NCI-H1105 (cell line): ENCODE results near the gene DPP6.
A peak's percentile ranks its signal among the peaks of the same experiment; 100 is the strongest.
"Not testable (repeated sequence)": the region's sequence is repeated elsewhere in the genome, so short reads cannot be mapped to it uniquely, and the experiment has no call there.

Experiments
- DNase-seq: peaks from one replicate; lab custom pipeline; 2025; lab: John Stamatoyannopoulos, UW

DPP6 gene

DNA sequence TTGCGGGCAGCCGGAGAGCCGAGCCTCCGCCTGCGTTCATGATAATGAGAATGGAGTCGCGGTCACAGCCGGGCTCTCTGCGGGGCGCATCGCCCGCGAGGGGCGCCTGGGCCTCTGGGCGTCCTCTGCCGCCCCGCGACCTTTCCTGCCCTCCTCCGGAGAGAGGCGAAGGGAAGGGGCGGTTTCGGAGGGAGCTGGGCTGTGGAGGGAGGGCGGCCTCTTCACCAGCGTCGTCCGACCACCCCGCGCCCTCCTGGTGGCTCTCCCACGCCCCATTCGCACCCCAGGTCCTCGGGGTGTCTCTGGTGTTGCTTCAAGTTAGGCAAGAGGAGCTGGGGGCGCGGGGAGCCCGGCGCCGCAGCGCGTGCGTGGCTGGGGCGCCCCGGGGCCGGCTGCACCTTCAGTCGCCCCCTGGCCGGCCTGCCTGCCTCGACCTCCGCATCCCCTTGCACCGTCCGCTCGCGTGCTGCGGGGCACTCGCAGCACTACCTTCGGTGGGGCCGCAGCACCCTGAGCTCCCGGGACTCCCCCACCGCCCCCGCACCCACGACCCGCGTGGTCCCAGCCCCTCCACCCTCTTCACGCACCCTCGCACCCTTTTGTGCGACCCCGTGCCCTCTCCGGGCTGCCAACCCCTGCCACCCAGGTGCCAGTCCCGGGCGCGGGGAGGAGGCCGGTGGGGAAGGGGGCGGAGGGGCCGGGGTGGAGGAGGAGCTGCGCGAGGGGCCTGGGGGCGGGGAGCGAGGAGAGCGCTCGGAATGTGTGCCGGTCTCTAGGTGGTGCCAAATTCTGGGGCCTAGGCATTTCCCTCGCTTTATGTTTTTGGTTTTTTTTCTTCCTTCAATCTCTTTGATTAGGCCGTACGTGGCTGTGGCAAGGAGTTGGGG lies at the start of gene DPP6:
Gene DPP6 (plus strand): TSS at position 756 of the 887 bp plus-strand sequence.
- DNase-seq, result not testable (repeated sequence)

DNA sequence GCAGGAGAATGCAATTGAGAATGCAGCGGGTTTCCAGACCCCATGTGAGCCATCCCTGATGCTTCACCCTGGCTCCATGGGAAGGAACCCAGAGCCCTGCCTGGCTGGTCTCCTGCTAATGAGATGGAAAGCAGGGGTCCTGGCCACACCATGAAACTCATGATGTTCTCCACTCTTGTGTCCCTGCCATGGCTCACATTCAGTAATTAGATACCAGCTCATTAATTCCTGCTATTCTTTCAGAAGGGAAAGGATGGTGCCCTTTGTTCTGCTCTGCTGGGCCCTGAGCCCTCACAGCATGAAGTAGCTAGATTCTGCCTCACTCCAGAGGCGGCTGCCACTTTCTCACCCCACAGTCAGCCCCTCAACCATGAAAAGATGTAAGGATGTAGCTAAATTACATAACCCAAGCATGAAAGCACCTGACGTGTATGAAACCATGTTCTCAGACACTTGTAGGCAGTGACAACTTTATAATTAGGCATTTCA lies 42.7 kb upstream of the DPP6 start:
- DNase-seq, result not testable (repeated sequence)

DNA sequence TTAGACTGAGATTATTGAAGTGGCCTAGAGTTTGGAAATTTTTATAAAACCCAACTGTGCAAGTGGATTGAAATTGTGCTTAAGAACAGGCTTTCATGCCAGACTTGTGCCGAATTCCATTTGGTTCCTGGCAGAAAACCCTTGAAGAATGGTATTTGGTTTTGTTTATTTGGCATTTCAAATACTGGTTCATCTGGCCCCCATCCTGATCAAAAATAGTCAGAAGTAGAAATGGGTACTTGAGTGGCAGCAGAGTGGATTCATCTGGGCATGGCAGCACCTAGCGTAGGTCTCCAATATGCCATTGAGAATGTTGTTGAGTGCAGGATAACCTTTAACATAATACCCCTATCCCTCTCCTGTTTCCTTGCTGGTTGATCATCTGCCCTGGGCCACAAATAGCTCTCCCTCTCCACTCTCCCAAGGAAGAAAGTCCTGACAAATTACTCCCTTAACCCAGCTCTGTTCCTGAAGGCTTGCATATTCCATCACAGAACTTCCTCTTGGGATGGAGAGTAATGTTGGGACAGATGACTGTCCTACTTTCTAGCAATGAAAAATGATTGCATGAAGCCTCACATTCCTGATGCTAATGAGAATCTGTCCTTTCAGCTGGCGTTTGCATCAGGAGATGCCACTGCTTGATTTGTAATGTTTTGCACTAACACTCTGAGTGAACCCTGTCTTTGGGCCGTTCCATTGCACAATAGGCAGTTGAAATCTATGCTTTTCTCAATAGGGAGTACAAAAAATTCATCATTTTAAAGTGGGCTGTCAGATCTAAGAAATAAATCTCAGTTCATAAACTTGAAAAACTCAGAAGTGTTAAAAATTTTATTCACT lies 41.3 kb upstream of the DPP6 start:
- DNase-seq, result not testable (repeated sequence)

DNA sequence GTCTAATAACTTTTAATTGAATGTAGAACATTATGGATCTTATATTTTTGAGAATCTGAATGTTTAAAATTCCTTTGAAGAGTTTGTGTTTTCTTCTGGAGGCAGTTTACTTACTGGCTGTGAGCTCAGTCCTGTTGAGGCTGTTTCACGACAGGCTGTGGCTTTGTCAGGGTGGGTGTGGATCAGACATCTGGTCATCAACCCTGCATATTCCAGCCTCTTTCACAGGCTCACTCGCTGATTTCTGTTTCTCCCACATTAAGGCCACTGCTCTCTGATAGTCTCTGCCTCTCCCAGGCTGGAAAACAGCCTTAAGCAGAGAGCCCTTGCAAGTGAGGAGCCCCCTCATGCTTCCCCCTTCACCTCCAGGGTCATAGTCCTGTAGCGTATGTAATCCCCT lies 39.4 kb upstream of the DPP6 start:
- DNase-seq, result not testable (repeated sequence)

DNA sequence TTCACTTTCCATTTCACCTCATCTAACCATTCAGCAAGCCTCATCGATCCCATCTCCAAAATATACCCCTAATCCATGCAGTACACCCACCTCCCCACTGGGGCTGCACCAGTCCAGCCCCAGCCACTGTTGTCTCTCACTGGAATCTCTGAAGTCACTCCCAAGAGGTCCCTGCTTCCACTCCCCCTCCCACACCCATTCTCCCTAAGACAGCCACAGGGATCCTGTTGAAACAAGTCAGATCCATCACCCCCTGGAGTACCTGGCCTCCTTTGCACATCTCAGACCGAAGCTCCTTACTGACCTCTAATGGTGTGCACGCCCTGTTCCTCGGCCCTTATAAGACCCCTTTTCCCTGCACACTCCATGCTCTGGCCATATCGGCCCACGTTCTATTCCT lies 36.6 kb upstream of the DPP6 start:
- not testable (repeated sequence) for DNase-seq

DNA sequence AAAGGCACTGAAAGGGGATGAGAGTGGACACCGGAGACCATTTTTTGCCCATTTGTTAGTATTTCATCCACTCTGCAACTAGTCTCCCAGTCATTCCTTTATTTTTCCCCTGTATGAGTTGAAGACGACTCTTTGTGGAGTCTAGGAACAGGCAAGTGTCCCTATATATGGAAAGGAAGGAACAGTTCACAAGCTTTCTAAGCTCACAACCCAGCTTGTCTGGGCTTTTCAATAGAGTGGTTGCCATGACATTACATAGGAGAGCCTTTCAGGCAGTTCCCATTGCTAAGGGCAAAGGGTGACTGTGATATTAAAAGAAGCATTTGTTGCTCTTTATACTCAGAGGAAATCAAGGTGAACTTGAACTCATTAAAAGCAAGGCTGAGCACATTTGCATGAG lies 33.8 kb upstream of the DPP6 start:
- DNase-seq, result not testable (repeated sequence)

DNA sequence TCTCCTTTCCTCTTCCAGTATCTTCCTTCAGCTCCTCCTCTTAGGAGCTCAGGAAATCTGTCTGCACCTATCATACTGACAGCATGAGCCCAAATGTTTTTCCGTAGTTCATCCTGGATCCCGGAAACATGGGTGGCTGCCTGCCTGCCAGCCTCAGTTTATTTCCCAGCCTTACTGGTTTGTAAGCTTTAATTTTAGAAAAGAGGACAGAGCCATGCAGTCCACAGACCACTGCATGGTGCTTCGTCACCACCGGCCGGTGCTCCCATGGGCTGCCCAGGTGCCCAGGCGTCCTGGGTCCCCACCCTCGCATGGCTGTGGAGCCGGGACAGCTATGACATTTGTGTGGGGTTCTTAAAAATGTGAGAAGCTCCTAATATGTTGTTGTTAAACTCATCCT lies 24.4 kb upstream of the DPP6 start:
- not testable (repeated sequence) for DNase-seq

DNA sequence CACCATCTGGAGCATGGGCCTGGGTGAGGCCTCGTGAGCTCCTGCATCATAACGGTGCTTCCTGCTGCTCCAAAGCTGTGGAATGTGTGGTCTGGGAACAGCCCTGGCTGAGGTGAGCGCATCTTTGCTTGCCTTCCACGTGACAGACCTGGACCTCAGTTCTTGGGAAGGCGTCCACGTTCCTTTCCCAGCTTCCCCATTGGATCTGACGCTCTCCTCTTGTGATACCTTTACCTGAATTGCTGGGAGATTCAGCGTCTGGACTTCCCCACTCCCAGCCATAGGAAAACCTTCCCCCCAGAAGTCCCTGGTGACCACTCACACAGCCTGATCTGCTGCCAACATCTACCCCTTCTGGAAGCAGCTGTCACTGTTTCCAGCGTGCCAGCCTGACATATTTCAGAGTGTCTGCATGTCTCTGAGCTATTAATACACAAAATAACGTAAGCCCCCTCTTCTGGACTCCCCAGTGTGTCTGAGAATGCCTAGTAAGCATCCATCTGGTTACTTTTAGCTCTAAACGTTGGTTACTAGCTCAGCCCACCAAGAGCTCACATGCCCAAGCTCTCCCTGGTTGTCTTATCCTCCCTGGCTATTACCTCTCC lies 21.6 kb upstream of the DPP6 start:
- DNase-seq, result not testable (repeated sequence)

DNA sequence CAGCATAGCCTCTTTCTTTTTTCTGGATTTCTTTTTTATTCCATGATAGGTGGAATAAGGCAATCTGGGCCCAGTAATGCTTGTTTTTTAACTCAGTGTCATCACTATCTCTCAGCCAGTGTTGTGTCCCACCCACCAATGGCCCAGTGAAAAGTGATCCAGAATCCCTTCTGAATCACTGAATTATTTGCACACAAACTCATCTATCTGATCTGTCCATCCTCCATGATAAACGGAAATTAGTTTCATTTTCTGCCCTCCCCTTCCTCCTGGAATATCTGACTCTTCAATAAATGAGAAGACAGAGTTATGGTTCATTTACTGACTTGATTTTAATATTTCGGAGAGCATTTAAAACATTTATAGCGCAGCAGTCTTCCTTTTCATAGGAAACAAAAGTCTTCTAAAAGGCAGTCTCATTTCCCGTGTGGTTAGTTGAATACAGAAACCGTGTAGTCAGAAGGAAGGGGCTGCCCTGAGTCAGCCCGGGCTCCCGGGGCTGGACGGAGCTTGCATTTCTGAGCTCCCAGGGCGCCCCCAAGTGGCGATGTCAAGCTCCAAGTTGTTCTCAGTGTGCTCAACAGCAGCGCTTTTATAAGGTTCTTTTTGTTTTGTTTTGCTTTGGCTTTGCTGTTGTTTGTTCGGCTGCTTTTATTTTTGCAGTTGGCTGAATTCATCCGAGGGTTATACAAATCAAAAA lies 12.6 kb upstream of the DPP6 start:
- DNase-seq, result not testable (repeated sequence)

DNA sequence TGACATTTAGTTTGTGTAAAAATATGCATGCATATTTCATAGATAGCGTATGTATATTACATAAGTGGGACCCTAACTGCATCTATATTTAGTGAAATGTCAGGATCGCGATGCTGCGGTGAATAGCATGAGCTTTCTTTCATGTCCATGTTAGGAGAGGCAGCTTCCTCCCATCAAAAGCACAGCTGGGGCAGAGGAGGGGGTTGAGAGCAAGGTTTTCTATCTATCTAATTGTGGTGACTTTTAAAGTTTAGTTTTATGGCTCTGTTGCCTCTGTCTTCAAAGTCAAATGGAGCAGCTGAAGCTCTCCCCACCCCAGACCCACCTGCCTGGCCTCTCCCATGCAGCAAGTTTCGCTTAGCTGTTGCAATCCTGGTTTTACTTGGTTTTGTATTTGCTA lies 1.8 kb upstream of the DPP6 start:
- not testable (repeated sequence) for DNase-seq

DNA sequence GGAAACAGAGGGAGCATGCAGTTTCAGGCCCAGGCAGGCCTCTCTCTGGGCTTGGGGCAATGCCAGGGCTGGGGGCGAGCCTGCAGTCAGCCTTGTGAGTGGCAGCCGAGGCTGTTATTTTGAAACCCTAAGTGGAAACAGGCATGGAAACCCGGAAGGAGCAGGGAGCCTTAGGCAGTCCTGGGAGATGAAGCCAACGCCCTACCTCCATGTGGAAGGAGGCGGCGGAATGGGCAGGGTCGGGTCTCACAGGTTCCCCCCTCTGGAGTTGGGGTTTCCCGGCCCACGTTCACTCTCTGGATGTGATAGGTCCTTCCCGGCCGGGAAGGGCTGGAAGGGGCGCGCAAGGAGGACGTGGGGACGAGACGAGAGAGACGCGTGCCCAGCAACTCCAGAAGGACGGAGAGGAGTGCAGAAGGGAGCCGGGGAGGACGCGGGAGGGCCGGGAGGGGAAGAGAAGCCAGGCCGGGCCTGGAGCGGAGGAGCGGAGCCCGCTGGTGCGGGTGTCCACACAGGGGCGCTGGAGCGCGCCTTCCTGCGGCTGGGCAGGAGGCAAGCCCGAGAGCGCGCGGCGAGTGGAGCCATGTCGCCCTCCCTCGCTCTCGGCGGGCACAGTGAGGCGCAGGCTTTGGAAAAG lies 1.1 kb upstream of the DPP6 start:
- peak; percentile 56 for DNase-seq

DNA sequence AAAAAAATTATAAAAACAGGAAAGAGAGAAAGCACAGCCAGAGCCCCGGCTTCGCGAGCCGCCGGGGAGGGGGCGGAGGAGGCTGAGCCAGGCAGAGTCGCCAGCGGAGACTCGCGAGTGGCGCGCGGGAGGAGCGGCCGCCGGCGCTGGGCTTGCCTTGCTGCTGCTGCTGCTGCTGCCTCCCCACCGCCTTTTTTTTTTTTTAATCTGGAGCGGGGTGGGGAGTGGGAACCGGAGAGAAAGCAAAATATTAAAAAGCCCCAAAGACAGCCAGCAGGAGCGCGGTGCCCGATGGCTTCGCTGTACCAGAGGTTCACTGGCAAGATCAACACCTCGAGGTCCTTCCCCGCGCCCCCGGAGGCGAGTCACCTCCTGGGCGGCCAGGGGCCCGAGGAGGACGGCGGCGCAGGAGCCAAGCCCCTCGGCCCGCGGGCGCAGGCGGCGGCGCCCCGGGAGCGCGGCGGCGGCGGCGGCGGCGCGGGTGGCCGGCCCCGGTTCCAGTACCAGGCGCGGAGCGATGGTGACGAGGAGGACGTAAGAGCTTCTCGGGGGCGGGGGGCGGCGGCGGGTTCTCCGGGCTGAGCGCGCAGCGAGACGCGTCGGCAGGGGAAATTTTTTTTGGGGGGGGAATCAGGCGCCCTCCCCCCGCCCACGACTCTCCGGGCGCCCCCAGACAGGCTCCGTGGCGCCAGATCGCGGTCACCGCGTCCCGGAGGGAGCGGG lies 493 bp downstream of the DPP6 start:
- DNase-seq, result not testable (repeated sequence)

DNA sequence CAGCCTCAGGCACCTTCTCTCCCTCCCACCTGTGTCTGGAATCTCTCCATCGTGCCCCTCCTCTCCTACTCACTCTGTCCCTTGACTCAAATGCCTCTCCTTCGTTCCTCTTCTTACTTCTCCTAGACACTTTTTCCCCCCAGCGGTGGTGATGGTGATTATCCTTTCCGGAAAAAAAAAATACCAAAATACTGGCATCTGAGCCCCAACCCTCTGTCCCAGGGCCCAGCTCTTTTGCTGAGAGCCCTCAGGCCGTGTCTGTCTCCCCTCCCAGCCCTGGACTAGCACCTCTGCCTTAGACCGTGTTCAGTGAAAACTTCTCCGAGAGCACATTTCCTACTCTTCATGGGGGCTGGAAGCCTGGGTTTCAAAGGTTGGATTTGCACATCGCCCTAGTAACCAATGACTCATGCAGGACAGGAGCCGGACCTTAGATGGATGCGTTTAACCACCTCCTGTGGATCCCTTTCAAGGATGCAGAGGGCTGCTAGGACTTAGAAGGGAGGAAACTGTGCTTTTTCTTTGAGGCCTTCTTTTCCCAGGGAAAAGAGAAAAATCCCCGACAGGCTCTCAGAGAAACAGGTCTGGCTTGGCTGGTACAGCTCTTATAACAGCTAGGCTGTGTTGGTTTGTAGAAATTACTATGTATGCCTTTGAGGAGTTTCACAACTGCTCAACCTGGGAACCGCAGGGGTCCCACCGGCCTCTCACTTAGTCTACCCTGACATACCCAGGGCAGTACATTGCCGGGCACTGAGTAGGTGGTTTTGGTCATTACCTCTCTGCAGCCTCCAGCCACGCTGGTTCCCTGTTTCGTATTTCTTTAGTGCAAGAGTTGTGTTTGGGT lies 1.5 kb downstream of the DPP6 start:
- not testable (repeated sequence) for DNase-seq

DNA sequence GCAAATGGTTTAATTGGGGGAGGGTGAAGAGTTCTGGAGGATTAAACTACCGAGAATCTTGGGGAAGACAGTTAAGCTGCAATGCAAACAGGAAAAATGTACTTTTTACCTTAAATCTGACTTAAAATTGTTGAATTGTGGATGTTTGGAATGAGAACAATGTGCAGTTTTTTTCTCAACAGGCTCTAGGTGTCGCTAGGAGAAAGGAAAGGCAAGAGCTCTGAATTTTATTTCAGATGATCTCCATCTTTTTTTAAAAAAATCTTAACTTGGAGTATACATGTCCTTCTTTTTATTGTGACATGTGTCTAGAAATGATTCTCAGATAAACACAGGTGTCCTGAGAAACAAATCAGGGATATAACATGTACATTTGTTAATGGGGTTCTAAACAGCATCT lies 2.5 kb downstream of the DPP6 start:
- DNase-seq, result not testable (repeated sequence)

DNA sequence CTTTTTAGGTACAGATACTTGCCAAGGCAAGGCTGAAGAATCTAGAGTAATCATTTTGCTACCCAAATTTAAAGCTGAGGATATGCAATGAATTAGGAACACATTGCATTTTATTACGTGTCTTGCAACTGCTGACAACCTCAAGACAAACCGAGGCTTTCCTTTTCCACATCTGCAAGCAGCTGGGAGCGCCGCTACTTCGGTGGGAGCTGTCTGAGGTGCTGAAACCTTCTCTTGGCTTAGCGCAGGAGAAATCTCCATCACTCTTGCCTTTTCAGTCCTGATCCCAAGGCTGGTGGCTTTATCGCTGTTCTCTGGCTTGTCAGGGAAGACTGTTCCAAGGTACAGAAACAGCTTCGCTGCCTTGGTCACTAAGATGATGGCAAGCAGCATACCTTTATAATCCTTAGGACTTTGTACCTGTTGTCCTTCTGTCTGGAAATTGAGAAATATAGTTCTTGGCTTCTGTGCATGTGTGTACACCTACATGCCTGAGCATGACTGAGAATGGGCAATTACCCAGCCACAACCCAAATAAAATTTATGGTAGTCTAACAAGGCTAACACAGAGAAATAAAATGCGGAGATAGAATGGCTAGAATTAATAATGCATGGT lies 3.4 kb downstream of the DPP6 start:
- not testable (repeated sequence) for DNase-seq

DNA sequence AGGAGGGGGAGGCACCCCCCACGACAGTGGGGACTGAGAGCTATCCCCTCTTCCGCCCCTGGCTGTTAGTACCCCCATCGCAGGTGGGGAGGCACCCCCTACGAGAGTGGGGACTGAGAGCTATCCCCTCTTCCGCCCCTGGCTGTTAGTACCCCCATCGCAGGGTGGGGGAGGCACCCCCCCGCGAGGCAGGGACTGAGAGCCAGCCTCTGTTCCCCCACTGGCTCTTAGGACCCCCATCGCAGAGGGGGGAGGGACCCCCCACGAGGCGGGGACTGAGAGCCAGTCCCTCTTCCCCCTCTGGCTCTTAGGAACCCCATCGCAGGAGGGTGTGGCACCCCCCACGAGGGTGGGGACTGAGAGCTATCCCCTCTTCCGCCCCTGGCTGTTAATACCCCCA lies 6.6 kb downstream of the DPP6 start:
- not testable (repeated sequence) for DNase-seq

DNA sequence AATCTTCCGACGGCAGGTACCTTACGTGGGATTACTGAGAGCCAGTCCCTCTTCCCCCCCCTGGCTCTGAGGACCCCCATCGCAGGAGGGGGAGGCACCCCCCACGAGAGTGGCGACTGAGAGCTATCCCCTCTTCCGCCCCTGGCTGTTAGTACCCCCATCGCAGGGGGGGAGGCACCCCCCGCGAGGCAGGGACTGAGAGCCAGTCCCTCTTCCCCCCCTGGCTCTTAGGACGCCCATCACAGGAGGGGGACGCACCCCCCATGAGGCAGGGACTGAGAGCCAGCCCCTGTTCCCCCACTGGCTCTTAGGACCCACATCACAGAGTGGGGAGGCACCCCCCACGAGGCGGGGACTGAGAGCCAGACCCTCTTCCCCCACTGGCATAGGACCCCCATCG lies 8.4 kb downstream of the DPP6 start:
- DNase-seq, result not testable (repeated sequence)

DNA sequence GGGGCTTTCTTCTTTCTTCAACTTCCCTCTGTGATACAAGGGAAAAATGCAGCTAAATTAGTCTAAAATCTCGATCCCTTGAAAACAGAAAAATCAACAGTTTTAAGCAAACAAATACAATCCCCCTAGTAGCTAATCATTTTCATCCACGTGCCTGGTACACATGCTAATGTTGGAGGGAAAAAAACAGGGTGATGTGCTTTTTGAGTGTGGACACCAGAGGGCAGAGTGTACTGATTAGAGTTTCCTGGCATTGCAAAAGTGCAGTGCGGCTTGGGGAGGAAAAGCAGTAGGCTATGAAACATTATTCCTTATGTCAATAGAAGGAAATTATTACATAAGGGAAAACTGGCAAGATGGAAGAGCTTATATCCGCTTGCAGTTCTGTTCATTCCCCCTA lies 19.6 kb downstream of the DPP6 start:
- peak; percentile 52 for DNase-seq
